ENCODE measurements around the gene DNASE1L1.

The DNASE1L1 gene

GRCh38 chrX:154360155-154360713 is 48.8 kb downstream of the DNASE1L1 start:
- Histone ChIP-seq H3K9me3 (ENCODE audit: insufficient read depth, low read length) (no peaks in the 10 kb centered on the region), H3K36me3 (ENCODE audit: insufficient read depth, insufficient read length, low read length) (peaks cover 89% of the 10 kb centered on the region), H3K4me1 (ENCODE audit: insufficient read depth, insufficient read length) (no peaks in the 10 kb centered on the region), H3K9ac (ENCODE audit: insufficient read length, low read depth) (no peak overlapping the region), H3K4me3 (ENCODE audit: insufficient read length, low read depth) (no peak overlapping the region), H3K27me3 (ENCODE audit: insufficient read depth, insufficient read length) (no peaks in the 10 kb centered on the region)
- TF ChIP-seq ZNF274 (IDR thresholded peaks at IDR 0.05; ENCODE audit: low read depth, low read length) (no peak), YY1 (IDR thresholded peaks at IDR 0.05; ENCODE audit: insufficient read depth, insufficient read length) (no peak), SUZ12 (IDR thresholded peaks at IDR 0.05; ENCODE audit: extremely low read depth, insufficient read depth, insufficient read length) (no peak)
- no peak for DNase-seq (ENCODE audit: low read depth, low spot score)

GRCh38 chrX:154359362-154360154 is 49.5 kb downstream of the DNASE1L1 start:
- no peak overlapping the region for H3K9ac ChIP-seq (ENCODE audit: insufficient read length, low read depth)
- H3K4me1 ChIP-seq (ENCODE audit: insufficient read depth, insufficient read length), result no peaks in the 10 kb centered on the region
- no peak overlapping the region for H3K4me3 ChIP-seq (ENCODE audit: insufficient read length, low read depth)
- TF ChIP-seq SUZ12 (IDR thresholded peaks at IDR 0.05; ENCODE audit: extremely low read depth, insufficient read depth, insufficient read length), result no peak
- TF ChIP-seq ZNF274 (IDR thresholded peaks at IDR 0.05; ENCODE audit: low read depth, low read length), result no peak
- no peak for TF ChIP-seq YY1 (IDR thresholded peaks at IDR 0.05; ENCODE audit: insufficient read depth, insufficient read length)
- H3K27me3 ChIP-seq (ENCODE audit: insufficient read depth, insufficient read length), result no peaks in the 10 kb centered on the region
- H3K9me3 ChIP-seq (ENCODE audit: insufficient read depth, low read length), result no peaks in the 10 kb centered on the region
- DNase-seq (ENCODE audit: low read depth, low spot score), result no peak
- H3K36me3 ChIP-seq (ENCODE audit: insufficient read depth, insufficient read length, low read length), result peaks cover 89% of the 10 kb centered on the region

GRCh38 chrX:154358829-154359228 is 50.2 kb downstream of the DNASE1L1 start:
- no peaks in the 10 kb centered on the region for H3K9me3 ChIP-seq (ENCODE audit: insufficient read depth, low read length)
- no peaks in the 10 kb centered on the region for H3K27me3 ChIP-seq (ENCODE audit: insufficient read depth, insufficient read length)
- H3K4me3 ChIP-seq (ENCODE audit: insufficient read length, low read depth), result no peak overlapping the region
- DNase-seq (ENCODE audit: low read depth, low spot score), result no peak
- no peak overlapping the region for H3K9ac ChIP-seq (ENCODE audit: insufficient read length, low read depth)
- H3K4me1 ChIP-seq (ENCODE audit: insufficient read depth, insufficient read length), result no peaks in the 10 kb centered on the region
- H3K36me3 ChIP-seq (ENCODE audit: insufficient read depth, insufficient read length, low read length), result peaks cover 89% of the 10 kb centered on the region
- TF ChIP-seq ZNF274 (IDR thresholded peaks at IDR 0.05; ENCODE audit: low read depth, low read length), result no peak
- TF ChIP-seq SUZ12 (IDR thresholded peaks at IDR 0.05; ENCODE audit: extremely low read depth, insufficient read depth, insufficient read length), result no peak
- TF ChIP-seq YY1 (IDR thresholded peaks at IDR 0.05; ENCODE audit: insufficient read depth, insufficient read length), result no peak

GRCh38 chrX:154358011-154358410 is 51.0 kb downstream of the DNASE1L1 start:
- Histone ChIP-seq H3K9me3 (ENCODE audit: insufficient read depth, low read length) (no peaks in the 10 kb centered on the region), H3K9ac (ENCODE audit: insufficient read length, low read depth) (no peak overlapping the region), H3K27me3 (ENCODE audit: insufficient read depth, insufficient read length) (no peaks in the 10 kb centered on the region), H3K4me3 (ENCODE audit: insufficient read length, low read depth) (no peak overlapping the region), H3K4me1 (ENCODE audit: insufficient read depth, insufficient read length) (no peaks in the 10 kb centered on the region), H3K36me3 (ENCODE audit: insufficient read depth, insufficient read length, low read length) (peaks cover 93% of the 10 kb centered on the region)
- TF ChIP-seq YY1 (IDR thresholded peaks at IDR 0.05; ENCODE audit: insufficient read depth, insufficient read length) (no peak), ZNF274 (IDR thresholded peaks at IDR 0.05; ENCODE audit: low read depth, low read length) (no peak), SUZ12 (IDR thresholded peaks at IDR 0.05; ENCODE audit: extremely low read depth, insufficient read depth, insufficient read length) (no peak)
- DNase-seq (ENCODE audit: low read depth, low spot score), result no peak

GRCh38 chrX:154357205-154357604 is 51.8 kb downstream of the DNASE1L1 start:
- Histone ChIP-seq H3K4me1 (ENCODE audit: insufficient read depth, insufficient read length) (no peaks in the 10 kb centered on the region), H3K9ac (ENCODE audit: insufficient read length, low read depth) (no peak overlapping the region), H3K36me3 (ENCODE audit: insufficient read depth, insufficient read length, low read length) (peaks cover 93% of the 10 kb centered on the region), H3K4me3 (ENCODE audit: insufficient read length, low read depth) (no peak overlapping the region), H3K27me3 (ENCODE audit: insufficient read depth, insufficient read length) (no peaks in the 10 kb centered on the region), H3K9me3 (ENCODE audit: insufficient read depth, low read length) (no peaks in the 10 kb centered on the region)
- DNase-seq (ENCODE audit: low read depth, low spot score), result no peak
- TF ChIP-seq ZNF274 (IDR thresholded peaks at IDR 0.05; ENCODE audit: low read depth, low read length), result no peak
- no peak for TF ChIP-seq YY1 (IDR thresholded peaks at IDR 0.05; ENCODE audit: insufficient read depth, insufficient read length)
- no peak for TF ChIP-seq SUZ12 (IDR thresholded peaks at IDR 0.05; ENCODE audit: extremely low read depth, insufficient read depth, insufficient read length)

GRCh38 chrX:154356596-154356995 is 52.5 kb downstream of the DNASE1L1 start:
- peaks cover 93% of the 10 kb centered on the region for H3K36me3 ChIP-seq (ENCODE audit: insufficient read depth, insufficient read length, low read length)
- DNase-seq (ENCODE audit: low read depth, low spot score), result no peak

GRCh38 chrX:154355776-154356140 is 53.3 kb downstream of the DNASE1L1 start:
- H3K9me3 ChIP-seq (ENCODE audit: insufficient read depth, low read length), result no peaks in the 10 kb centered on the region
- no peaks in the 10 kb centered on the region for H3K4me1 ChIP-seq (ENCODE audit: insufficient read depth, insufficient read length)
- H3K36me3 ChIP-seq (ENCODE audit: insufficient read depth, insufficient read length, low read length), result peaks cover 96% of the 10 kb centered on the region
- no peak for DNase-seq (ENCODE audit: low read depth, low spot score)
- no peak overlapping the region for H3K4me3 ChIP-seq (ENCODE audit: insufficient read length, low read depth)
- no peaks in the 10 kb centered on the region for H3K27me3 ChIP-seq (ENCODE audit: insufficient read depth, insufficient read length)
- TF ChIP-seq YY1 (IDR thresholded peaks at IDR 0.05; ENCODE audit: insufficient read depth, insufficient read length) (no peak), ZNF274 (IDR thresholded peaks at IDR 0.05; ENCODE audit: low read depth, low read length) (no peak), SUZ12 (IDR thresholded peaks at IDR 0.05; ENCODE audit: extremely low read depth, insufficient read depth, insufficient read length) (no peak)
- no peak overlapping the region for H3K9ac ChIP-seq (ENCODE audit: insufficient read length, low read depth)

More at GRCh38 chrX:154356596-154356995, 52.5 kb downstream of the DNASE1L1 start:
- Histone ChIP-seq H3K9ac (ENCODE audit: insufficient read length, low read depth) (no peak overlapping the region), H3K4me3 (ENCODE audit: insufficient read length, low read depth) (no peak overlapping the region), H3K9me3 (ENCODE audit: insufficient read depth, low read length) (no peaks in the 10 kb centered on the region), H3K27me3 (ENCODE audit: insufficient read depth, insufficient read length) (no peaks in the 10 kb centered on the region), H3K4me1 (ENCODE audit: insufficient read depth, insufficient read length) (no peaks in the 10 kb centered on the region)
- no peak for TF ChIP-seq SUZ12 (IDR thresholded peaks at IDR 0.05; ENCODE audit: extremely low read depth, insufficient read depth, insufficient read length)
- no peak for TF ChIP-seq ZNF274 (IDR thresholded peaks at IDR 0.05; ENCODE audit: low read depth, low read length)
- no peak for TF ChIP-seq YY1 (IDR thresholded peaks at IDR 0.05; ENCODE audit: insufficient read depth, insufficient read length)
